Tibial nerve (tissue), 4 donors: ENCODE results near the gene CAMK2D.

Source experiments
- EP300 ChIP-seq, 2 donors: sonication (generic); formaldehyde crosslinking; IDR thresholded peaks; one replicate each; pipeline ENCODE4 v1.6.1; 2017; ENCODE audit warnings: antibody characterized with exemption in 2 of 2, mild to moderate bottlenecking in 1 of 2
- POLR2A ChIP-seq, 2 donors: fragments of 450-650 bp; IDR thresholded peaks; one replicate each; pipeline ENCODE4 v1.6.1; 2017; ENCODE audit warnings: antibody characterized with exemption in 2 of 2, mild to moderate bottlenecking in 2 of 2, moderate library complexity in 2 of 2
- TF ChIP-seq, protein P1 (sequence below), 5 experiments: fragments of 200-600 bp in 3 of 5; fragments of 450-650 bp in 2 of 5; sonication (generic) in 3 of 5; IDR thresholded peaks; one replicate each; pipeline ENCODE4 v1.5.1; 2016 to 2019; ENCODE audit warnings: antibody characterized with exemption in 5 of 5, mild to moderate bottlenecking in 3 of 5, moderate library complexity in 2 of 5

DNA sequence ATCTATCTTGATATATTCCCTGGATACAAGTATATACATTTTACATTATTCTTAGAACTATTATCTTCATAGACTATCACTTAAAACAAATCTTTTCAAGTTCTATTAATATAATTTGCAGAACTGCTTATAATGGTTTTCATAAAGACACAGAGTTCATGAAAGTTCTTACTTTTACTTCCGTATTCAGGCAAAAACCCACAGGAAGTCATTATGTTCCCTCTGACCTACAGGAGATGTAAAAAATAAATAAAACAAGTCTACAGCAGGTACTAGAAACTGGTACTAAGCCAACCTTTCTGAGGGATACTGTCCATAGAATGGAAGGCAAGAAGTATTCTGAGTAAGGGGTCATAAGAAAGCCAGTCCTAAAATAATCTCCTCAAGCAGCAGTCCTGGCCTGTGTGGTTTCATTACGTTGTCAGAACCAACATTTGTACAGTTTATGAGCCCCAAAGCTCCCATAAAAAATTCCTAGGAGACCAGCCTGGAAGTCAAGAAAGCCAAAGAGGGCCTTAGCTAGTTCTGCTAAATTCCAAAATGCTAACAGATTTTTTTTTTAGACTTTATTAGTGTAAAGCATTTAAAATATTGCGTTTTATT lies 68.6 kb downstream of the CAMK2D start:
- TF ChIP-seq, protein P1, sequence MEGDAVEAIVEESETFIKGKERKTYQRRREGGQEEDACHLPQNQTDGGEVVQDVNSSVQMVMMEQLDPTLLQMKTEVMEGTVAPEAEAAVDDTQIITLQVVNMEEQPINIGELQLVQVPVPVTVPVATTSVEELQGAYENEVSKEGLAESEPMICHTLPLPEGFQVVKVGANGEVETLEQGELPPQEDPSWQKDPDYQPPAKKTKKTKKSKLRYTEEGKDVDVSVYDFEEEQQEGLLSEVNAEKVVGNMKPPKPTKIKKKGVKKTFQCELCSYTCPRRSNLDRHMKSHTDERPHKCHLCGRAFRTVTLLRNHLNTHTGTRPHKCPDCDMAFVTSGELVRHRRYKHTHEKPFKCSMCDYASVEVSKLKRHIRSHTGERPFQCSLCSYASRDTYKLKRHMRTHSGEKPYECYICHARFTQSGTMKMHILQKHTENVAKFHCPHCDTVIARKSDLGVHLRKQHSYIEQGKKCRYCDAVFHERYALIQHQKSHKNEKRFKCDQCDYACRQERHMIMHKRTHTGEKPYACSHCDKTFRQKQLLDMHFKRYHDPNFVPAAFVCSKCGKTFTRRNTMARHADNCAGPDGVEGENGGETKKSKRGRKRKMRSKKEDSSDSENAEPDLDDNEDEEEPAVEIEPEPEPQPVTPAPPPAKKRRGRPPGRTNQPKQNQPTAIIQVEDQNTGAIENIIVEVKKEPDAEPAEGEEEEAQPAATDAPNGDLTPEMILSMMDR (IDR thresholded peaks at IDR 0.05), result no peak
- no peak for TF ChIP-seq POLR2A (IDR thresholded peaks at IDR 0.05)
- TF ChIP-seq EP300 (IDR thresholded peaks at IDR 0.05), result no peak
